UCSD-AML1 (cell line): ENCODE measurements around the gene KAT6B.
"Not testable (repeated sequence)": the region's sequence is repeated elsewhere in the genome, so short reads cannot be mapped to it uniquely, and the experiment has no call there.

Experiments
- DNase-seq: peaks from one replicate; lab custom pipeline; 2025; ENCODE audit not compliant: unreplicated experiment; lab: John Stamatoyannopoulos, UW

The KAT6B gene

DNA sequence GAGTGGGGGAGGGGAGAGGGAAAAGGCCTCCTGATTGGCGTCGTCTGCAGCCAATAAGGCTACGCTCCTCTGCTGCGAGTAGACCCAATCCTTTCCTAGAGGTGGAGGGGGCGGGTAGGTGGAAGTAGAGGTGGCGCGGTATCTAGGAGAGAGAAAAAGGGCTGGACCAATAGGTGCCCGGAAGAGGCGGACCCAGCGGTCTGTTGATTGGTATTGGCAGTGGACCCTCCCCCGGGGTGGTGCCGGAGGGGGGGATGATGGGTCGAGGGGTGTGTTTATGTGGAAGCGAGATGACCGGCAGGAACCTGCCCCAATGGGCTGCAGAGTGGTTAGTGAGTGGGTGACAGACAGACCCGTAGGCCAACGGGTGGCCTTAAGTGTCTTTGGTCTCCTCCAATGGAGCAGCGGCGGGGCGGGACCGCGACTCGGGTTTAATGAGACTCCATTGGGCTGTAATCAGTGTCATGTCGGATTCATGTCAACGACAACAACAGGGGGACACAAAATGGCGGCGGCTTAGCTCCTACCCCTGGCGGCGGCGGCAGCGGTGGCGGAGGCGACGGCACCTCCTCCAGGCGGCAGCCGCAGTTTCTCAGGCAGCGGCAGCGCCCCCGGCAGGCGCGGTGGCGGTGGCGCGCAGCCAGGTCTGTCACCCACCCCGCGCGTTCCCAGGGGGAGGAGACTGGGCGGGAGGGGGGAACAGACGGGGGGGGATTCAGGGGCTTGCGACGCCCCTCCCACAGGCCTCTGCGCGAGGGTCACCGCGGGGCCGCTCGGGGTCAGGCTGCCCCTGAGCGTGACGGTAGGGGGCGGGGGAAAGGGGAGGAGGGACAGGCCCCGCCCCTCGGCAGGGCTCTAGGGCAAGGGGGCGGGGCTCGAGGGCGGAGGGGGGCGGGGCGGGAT lies at the start of gene KAT6B:
TSS of gene KAT6B (plus strand) at position 459 of the 903 bp plus-strand sequence. CDS start 16,258 bp downstream, outside the sequence.
- DNase-seq: peak; percentile 100

GRCh38 chr10:74778436-74779094 lies 47.8 kb upstream of the KAT6B start:
- no peak for DNase-seq

DNA sequence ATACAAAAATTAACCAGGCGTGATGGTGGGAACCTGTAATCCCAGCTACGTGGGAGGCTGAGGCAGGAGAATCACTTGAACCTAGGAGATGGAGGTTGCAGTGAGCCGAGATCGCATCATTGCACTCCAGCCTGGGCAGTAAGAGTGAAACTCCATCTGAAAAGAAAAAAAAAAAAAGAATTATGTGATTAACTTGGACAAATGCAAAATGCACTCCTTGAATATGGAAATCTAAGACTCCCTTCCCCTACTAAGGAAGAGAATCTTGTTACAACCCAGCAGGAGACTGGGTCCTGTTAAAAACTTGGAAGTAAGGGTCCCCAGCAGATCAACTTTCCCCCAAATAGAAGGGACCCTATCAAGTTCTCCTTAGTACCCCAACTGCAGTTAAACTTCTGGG lies 44.5 kb upstream of the KAT6B start:
- not testable (repeated sequence) for DNase-seq

GRCh38 chr10:74784462-74784861 lies 41.9 kb upstream of the KAT6B start:
- DNase-seq: no peak

GRCh38 chr10:74786126-74786525 lies 40.3 kb upstream of the KAT6B start:
- DNase-seq: no peak

DNA sequence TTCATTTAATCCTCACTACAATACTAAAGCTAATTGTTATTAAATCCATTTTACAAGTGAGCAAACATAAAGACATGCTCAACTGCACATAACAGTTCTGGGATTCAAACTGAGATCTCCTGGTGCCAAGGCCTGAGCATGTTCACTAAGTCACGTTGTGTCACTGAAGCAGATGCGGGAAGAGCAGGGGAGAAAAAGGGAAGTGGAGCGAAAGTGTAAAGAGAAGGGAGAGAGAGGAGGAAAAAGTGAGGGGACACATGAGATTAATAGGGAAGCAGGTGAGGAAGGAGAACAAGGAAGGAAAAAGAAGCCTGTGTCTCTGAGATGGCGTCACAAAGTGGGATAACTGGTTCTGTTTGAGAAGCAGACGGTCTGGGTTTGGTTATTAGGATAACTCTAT lies 38.9 kb upstream of the KAT6B start:
- DNase-seq: no peak

DNA sequence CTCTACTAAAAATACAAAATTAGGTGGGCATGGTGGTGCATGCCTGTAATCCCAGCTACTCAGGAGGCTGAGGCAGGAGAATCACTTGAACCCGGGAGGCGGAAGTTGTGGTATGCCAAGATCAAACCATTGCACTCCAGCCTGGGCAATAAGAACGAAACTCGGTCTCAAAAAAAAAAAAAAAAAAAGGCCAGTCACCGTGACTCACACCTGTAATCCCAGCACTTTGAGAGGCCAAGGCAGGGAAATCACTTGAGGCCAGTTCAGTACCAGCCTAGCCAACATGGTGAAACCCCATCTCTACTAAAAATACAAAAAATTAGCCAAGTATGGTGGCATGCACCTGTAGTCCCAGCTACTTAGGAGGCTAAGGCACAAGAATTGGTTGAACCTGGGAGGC lies 34.4 kb upstream of the KAT6B start:
- DNase-seq: not testable (repeated sequence)

GRCh38 chr10:74792726-74793125 lies 33.7 kb upstream of the KAT6B start:
- DNase-seq: no peak

DNA sequence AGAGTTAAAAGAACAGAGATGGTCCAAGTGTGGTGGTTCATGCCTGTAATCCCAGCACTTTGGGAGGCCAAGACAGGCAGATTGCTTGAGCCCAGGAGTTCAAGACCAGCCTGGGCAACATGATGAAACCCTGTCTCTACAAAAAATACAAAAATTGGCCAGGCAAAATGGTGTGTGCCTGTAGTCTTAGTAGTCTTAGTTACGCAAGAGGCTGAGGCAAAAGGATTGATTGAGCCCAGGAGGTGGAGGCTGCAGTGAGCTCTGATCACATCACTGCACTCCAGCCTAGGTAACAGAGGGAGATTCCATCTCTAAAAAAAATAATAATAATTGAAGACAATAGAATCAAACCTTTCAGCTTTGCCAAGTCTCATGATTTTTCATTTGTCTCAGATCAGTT lies 33.2 kb upstream of the KAT6B start:
- DNase-seq: not testable (repeated sequence)

DNA sequence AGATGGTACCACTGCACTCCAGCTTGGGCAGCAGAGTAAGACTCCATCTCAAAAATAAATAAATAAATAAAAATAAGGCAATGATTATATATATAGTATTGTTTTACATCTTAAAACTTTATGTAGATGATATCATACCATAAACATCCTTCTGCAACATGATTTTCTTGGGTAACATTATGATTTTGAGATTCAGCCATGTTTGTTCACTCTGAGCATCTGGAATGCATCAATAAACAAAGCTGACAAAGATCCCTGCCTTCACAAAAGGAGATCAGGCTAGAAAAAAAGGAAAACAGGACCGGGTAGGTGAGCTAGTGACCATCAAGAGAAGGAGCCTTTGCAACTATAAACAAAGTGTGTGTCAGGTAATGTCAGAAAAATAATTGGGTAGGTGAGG lies 31.9 kb upstream of the KAT6B start:
- no peak for DNase-seq

DNA sequence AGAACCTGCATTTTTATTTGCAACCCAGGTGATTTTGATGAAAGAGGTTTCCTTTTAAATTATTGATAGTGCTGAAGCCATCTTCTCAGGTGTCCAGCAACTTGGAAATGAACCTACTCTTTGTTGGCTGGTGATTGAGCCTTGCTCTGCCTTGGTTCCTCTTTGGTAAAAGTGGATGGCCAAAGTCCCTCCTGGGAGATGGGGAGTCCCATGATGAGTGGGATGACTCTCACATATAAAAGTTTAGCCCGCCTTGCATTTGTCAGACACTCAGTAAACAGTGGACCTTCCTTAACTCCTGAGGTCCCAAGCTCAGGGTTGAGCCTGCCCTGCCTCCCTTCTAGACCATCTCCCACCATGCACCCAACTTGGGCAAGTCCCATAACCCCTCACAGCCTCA lies 28.9 kb upstream of the KAT6B start:
- DNase-seq: no peak

DNA sequence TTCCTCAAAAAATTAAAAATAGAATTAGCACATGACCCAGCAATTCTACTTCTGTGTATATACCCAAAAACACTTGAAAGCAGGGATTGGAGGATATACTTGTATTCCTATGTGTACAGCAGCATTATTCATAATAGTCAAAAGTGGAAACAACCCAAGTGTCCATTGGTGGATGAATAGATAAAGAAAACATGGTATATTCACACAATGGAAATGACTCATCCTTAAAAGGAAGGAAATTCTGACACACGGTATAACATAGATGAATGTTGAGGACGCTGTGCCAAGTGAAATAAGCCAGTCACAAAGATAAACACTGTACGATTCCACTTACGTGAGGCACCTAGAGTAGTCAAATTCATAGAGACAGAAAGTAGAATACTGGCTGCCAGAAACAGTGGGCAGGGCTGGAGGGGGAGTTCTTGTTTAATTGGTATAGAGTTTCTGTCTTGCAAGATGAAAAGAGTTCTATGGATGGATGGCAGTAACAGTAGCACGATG lies 26.6 kb upstream of the KAT6B start:
- no peak for DNase-seq

DNA sequence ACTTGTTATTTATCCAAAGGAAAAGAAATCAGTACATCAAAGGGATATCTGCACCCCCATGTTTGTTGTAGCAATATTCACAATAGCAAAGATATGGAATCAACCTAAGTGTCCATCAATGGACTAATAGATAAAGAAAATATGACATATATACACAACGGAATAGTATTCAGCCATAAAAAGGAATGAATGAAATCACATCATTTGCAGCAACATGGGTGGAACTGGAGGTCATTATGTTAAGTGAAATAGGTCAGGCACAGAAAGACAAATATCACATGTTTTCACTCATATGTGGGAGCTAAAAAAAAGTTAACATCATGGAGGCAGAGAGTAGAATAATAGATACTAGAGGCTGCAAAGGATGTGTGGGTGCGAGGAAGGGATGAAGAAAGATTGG lies 25.0 kb upstream of the KAT6B start:
- DNase-seq: no peak

DNA sequence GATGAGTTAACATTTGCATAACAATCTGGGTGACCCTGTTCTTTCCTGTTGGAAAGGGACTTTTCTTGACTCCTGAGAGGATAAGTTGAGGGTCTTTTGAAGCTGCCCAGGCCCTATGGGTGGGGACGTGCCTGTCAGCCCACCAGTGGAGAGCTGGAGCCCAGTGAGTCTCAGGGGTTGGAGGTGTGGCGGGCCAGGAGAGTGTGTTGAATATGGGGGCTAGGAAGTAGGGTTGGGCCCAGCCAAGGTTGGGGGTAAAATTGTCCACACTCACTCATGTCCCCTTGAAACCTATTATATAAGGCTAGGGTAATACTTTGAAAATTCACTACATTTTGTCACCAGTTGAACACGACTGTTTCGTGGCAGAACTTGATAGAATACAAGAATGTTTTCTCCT lies 17.9 kb upstream of the KAT6B start:
- no peak for DNase-seq

GRCh38 chr10:74810087-74810486 lies 16.3 kb upstream of the KAT6B start:
- DNase-seq: no peak

GRCh38 chr10:74813381-74814259 lies 12.8 kb upstream of the KAT6B start:
- no peak for DNase-seq

GRCh38 chr10:74814797-74815196 lies 11.6 kb upstream of the KAT6B start:
- no peak for DNase-seq

- DNase-seq: no peak
Observed at GRCh38 chr10:74816824-74817498, 9.4 kb upstream of the KAT6B start.

GRCh38 chr10:74821501-74821900 lies 4.9 kb upstream of the KAT6B start:
- DNase-seq: no peak

DNA sequence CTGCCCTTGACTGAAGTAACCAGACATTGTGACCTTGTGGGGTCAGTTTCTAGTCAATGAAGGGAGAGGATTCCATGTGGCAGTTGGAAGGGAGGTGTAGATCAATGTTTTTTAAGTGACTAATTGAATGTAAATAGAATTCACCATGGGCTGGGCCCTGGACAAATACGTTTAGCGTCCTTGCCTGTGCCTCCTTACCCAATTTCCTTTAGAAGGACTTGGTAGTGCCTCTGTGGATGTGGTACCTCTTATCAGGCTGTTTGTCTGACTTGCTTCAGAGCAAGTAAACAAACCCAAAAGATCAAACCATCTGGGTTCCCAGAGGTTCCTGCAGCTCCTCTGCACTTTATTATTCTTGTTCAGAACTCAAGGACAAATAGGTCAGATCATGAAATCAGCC lies 4.3 kb upstream of the KAT6B start:
- DNase-seq: no peak
